Measurements from ENCODE around the gene FSHR. TPM values are rescaled to one million over a fixed set of nuclear protein-coding genes. Genes with fewer than 3 reads are reported as not detected.

FSHR gene
- total and polyA plus RNA-seq, 2 experiments from 2014 or later = not detected

- Mint-ChIP-seq H3K4me3 (no peak overlapping the region), H3K36me3 (ENCODE audit: low read depth) (no peaks in the 10 kb centered on the region), H3K27me3 (ENCODE audit: insufficient read depth, low read depth, poor library complexity) (no peaks in the 10 kb centered on the region), H3K4me1 (peaks cover 16% of the 10 kb centered on the region), H3K9me3 (no peaks in the 10 kb centered on the region), H3K27ac (peak overlapping the region; percentile 49; the same call in 1 of the 2 replicates)
- Histone ChIP-seq H3K4me3 (no peak overlapping the region), H3K36me3 (ENCODE audit: insufficient read depth) (no peaks in the 10 kb centered on the region), H3K27me3 (ENCODE audit: insufficient read depth) (no peaks in the 10 kb centered on the region), H3F3A (replicated peaks; ENCODE audit: low read depth) (no peaks in the 10 kb centered on the region), H3K4me2 (no peak overlapping the region), H4K20me1 (replicated peaks; ENCODE audit: insufficient read depth) (no peaks in the 10 kb centered on the region), H2AFZ (peak overlapping the region; percentile 76; the same call in 1 of the 2 replicates), H3K27ac (ENCODE audit: low read depth) (no peak overlapping the region), H3K79me2 (replicated peaks; ENCODE audit: insufficient read depth) (no peaks in the 10 kb centered on the region), H3K4me1 (ENCODE audit: insufficient read depth) (peaks cover 5% of the 10 kb centered on the region; the same call in 1 of the 2 replicates), H3K9me2 (ENCODE audit: insufficient read depth) (no peaks in the 10 kb centered on the region)
- peak; percentile 13 for DNase-seq (ENCODE audit: low spot score)
- TF ChIP-seq EZH2 (IDR thresholded peaks at IDR 0.05; ENCODE audit: low read depth, unreplicated experiment) (no peak), JUNB (IDR thresholded peaks at IDR 0.05; ENCODE audit: unreplicated experiment) (no peak), POLR2AphosphoS5 (IDR thresholded peaks at IDR 0.05; ENCODE audit: low read depth) (no peak), REST (IDR thresholded peaks at IDR 0.05; ENCODE audit: unreplicated experiment) (no peak), CREB1 (CRISPR knock-in tag; IDR thresholded peaks at IDR 0.05; ENCODE audit: low read depth) (no peak), EZH2phosphoT487 (IDR thresholded peaks at IDR 0.05; ENCODE audit: unreplicated experiment) (no peak), NANOG (IDR thresholded peaks at IDR 0.05; ENCODE audit: borderline replicate concordance) (no peak), ZNF462 (CRISPR knock-in tag; IDR thresholded peaks at IDR 0.05) (no peak), ZNF331 (CRISPR knock-in tag; IDR thresholded peaks at IDR 0.05; ENCODE audit: low read depth) (no peak), STAT1 (IDR thresholded peaks at IDR 0.05; ENCODE audit: unreplicated experiment) (no peak), ETS1 (IDR thresholded peaks at IDR 0.05) (no peak), ZNF114 (CRISPR knock-in tag; IDR thresholded peaks at IDR 0.05) (no peak), CTCF (conservative IDR thresholded peaks at IDR 0.05; ENCODE audit: low read depth in 2 of 2) (no peak)
- no peak for ATAC-seq
Observed at GRCh38 chr2:49021271-49021670, 133.0 kb downstream of the FSHR start.
